Activated T-helper 17 cell treated with anti-CD3 and anti-CD28 coated beads, Interleukin-2, amount 50 U/mL, for 72 hours (primary cell): ENCODE data around the gene CFAP46. TPM values are rescaled to one million over a fixed set of nuclear protein-coding genes. Genes with fewer than 3 reads are reported as not detected.

Experiments used
- ATAC-seq: fragments of 150-1000 bp; cut with Tn5 transposase; replicated peaks from 2 replicates; pipeline ENCODE4 v1.10.0; 2021; ENCODE audit warnings: mild to moderate bottlenecking, moderate library complexity
- H3K27ac Mint-ChIP-seq: one replicate; pipeline ENCODE4 v1.8.0; 2022; ENCODE audit warnings: mixed read lengths
- H3K27me3 Mint-ChIP-seq: one replicate; pipeline ENCODE4 v1.8.0; 2022; ENCODE audit warnings: mixed read lengths
- H3K36me3 Mint-ChIP-seq: one replicate; pipeline ENCODE4 v1.8.0; 2022; ENCODE audit warnings: low read depth, mild to moderate bottlenecking, mixed read lengths
- H3K4me1 Mint-ChIP-seq: one replicate; pipeline ENCODE4 v1.8.0; 2022; ENCODE audit warnings: mixed read lengths
- H3K4me3 Mint-ChIP-seq: one replicate; pipeline ENCODE4 v1.8.0; 2022; ENCODE audit warnings: mild to moderate bottlenecking, mixed read lengths
- H3K9me3 Mint-ChIP-seq: one replicate; pipeline ENCODE4 v1.8.0; 2022; ENCODE audit warnings: mixed read lengths
- total RNA-seq, 2 donors: library from RNA; stranded (reverse); gene quantifications; one replicate each; pipeline ENCODE4 v1.2.3, GENCODE V29; 2022

The CFAP46 gene
- total RNA-seq, 2 donors from 2014 or later, result not detected

GRCh38 chr10:132946806-132947546 is 4.6 kb upstream of the CFAP46 start:
- Mint-ChIP-seq H3K9me3 (no peaks in the 10 kb centered on the region), H3K4me3 (no peak overlapping the region), H3K4me1 (peaks cover 5% of the 10 kb centered on the region), H3K27me3 (peaks cover 36% of the 10 kb centered on the region), H3K27ac (no peak overlapping the region), H3K36me3 (no peaks in the 10 kb centered on the region)
- no peak for ATAC-seq

GRCh38 chr10:132946311-132946710 is 3.9 kb upstream of the CFAP46 start:
- H3K27me3 Mint-ChIP-seq, result peaks cover 38% of the 10 kb centered on the region

GRCh38 chr10:132945894-132946255 is 3.5 kb upstream of the CFAP46 start:
- H3K27ac Mint-ChIP-seq, result no peak overlapping the region
- no peak for ATAC-seq
- H3K4me3 Mint-ChIP-seq, result no peak overlapping the region
- no peaks in the 10 kb centered on the region for H3K9me3 Mint-ChIP-seq
- no peaks in the 10 kb centered on the region for H3K36me3 Mint-ChIP-seq
- peaks cover 5% of the 10 kb centered on the region for H3K4me1 Mint-ChIP-seq
- peaks cover 37% of the 10 kb centered on the region for H3K27me3 Mint-ChIP-seq

More at GRCh38 chr10:132946311-132946710, 3.9 kb upstream of the CFAP46 start:
- H3K27ac Mint-ChIP-seq, result no peak overlapping the region
- no peaks in the 10 kb centered on the region for H3K9me3 Mint-ChIP-seq
- no peak for ATAC-seq
- H3K36me3 Mint-ChIP-seq, result no peaks in the 10 kb centered on the region
- H3K4me1 Mint-ChIP-seq, result peaks cover 5% of the 10 kb centered on the region
- no peak overlapping the region for H3K4me3 Mint-ChIP-seq

- H3K9me3 Mint-ChIP-seq, result no peaks in the 10 kb centered on the region
- ATAC-seq, result no peak
- peaks cover 5% of the 10 kb centered on the region for H3K4me1 Mint-ChIP-seq
- no peaks in the 10 kb centered on the region for H3K36me3 Mint-ChIP-seq
- H3K4me3 Mint-ChIP-seq, result no peak overlapping the region
- H3K27ac Mint-ChIP-seq, result no peak overlapping the region
- H3K27me3 Mint-ChIP-seq, result peaks cover 36% of the 10 kb centered on the region
These were observed 2.9 kb upstream of the CFAP46 start for GRCh38 chr10:132945125-132945893.

- H3K27ac Mint-ChIP-seq, result no peak overlapping the region
- H3K9me3 Mint-ChIP-seq, result no peaks in the 10 kb centered on the region
- no peaks in the 10 kb centered on the region for H3K36me3 Mint-ChIP-seq
- ATAC-seq, result no peak
- H3K27me3 Mint-ChIP-seq, result peaks cover 38% of the 10 kb centered on the region
- peaks cover 5% of the 10 kb centered on the region for H3K4me1 Mint-ChIP-seq
- no peak overlapping the region for H3K4me3 Mint-ChIP-seq
These were observed 2.1 kb upstream of the CFAP46 start for GRCh38 chr10:132944510-132944909.

- ATAC-seq, result no peak
- H3K27ac Mint-ChIP-seq, result no peak overlapping the region
- H3K36me3 Mint-ChIP-seq, result no peaks in the 10 kb centered on the region
- H3K4me3 Mint-ChIP-seq, result no peak overlapping the region
- no peaks in the 10 kb centered on the region for H3K9me3 Mint-ChIP-seq
- peaks cover 5% of the 10 kb centered on the region for H3K4me1 Mint-ChIP-seq
- H3K27me3 Mint-ChIP-seq, result peaks cover 43% of the 10 kb centered on the region
These were observed 1.5 kb upstream of the CFAP46 start for GRCh38 chr10:132943791-132944404.

- Mint-ChIP-seq H3K4me3 (peak overlapping the region; percentile 61), H3K4me1 (peaks cover 5% of the 10 kb centered on the region), H3K27me3 (peaks cover 45% of the 10 kb centered on the region), H3K9me3 (no peaks in the 10 kb centered on the region), H3K27ac (no peak overlapping the region), H3K36me3 (no peaks in the 10 kb centered on the region)
- ATAC-seq, result no peak
These were observed 854 bp upstream of the CFAP46 start for GRCh38 chr10:132943058-132943790.

- Mint-ChIP-seq H3K36me3 (no peaks in the 10 kb centered on the region), H3K27me3 (peaks cover 42% of the 10 kb centered on the region), H3K4me3 (peak overlapping the region; percentile 26), H3K27ac (no peak overlapping the region), H3K9me3 (no peaks in the 10 kb centered on the region), H3K4me1 (peaks cover 5% of the 10 kb centered on the region)
- no peak for ATAC-seq
These were observed 724 bp downstream of the CFAP46 start for GRCh38 chr10:132941640-132942051.

GRCh38 chr10:132940791-132941465 is 1.4 kb downstream of the CFAP46 start:
- peak; percentile 58 for ATAC-seq

GRCh38 chr10:132939957-132940790 is 2.2 kb downstream of the CFAP46 start:
- H3K27ac Mint-ChIP-seq, result no peak overlapping the region
- ATAC-seq, result peak; percentile 61
- H3K4me3 Mint-ChIP-seq, result peak overlapping the region; percentile 26

More at GRCh38 chr10:132940791-132941465, 1.4 kb downstream of the CFAP46 start:
- H3K36me3 Mint-ChIP-seq, result no peaks in the 10 kb centered on the region
- H3K4me1 Mint-ChIP-seq, result peaks cover 5% of the 10 kb centered on the region
- peak overlapping the region; percentile 26 for H3K4me3 Mint-ChIP-seq
- H3K9me3 Mint-ChIP-seq, result no peaks in the 10 kb centered on the region
- H3K27ac Mint-ChIP-seq, result no peak overlapping the region
- H3K27me3 Mint-ChIP-seq, result peaks cover 42% of the 10 kb centered on the region

GRCh38 chr10:132939378-132939955 is 2.9 kb downstream of the CFAP46 start:
- no peak overlapping the region for H3K27ac Mint-ChIP-seq
- H3K36me3 Mint-ChIP-seq, result no peaks in the 10 kb centered on the region
- peaks cover 5% of the 10 kb centered on the region for H3K4me1 Mint-ChIP-seq
- no peak for ATAC-seq
- peaks cover 32% of the 10 kb centered on the region for H3K27me3 Mint-ChIP-seq
- no peaks in the 10 kb centered on the region for H3K9me3 Mint-ChIP-seq
- H3K4me3 Mint-ChIP-seq, result no peak overlapping the region

More at GRCh38 chr10:132939957-132940790, 2.2 kb downstream of the CFAP46 start:
- Mint-ChIP-seq H3K4me1 (peaks cover 5% of the 10 kb centered on the region), H3K27me3 (peaks cover 38% of the 10 kb centered on the region), H3K36me3 (no peaks in the 10 kb centered on the region), H3K9me3 (no peaks in the 10 kb centered on the region)

- Mint-ChIP-seq H3K27ac (no peak overlapping the region), H3K4me3 (no peak overlapping the region), H3K27me3 (peaks cover 26% of the 10 kb centered on the region), H3K9me3 (no peaks in the 10 kb centered on the region), H3K4me1 (peaks cover 5% of the 10 kb centered on the region), H3K36me3 (no peaks in the 10 kb centered on the region)
- ATAC-seq, result no peak
These were observed 3.7 kb downstream of the CFAP46 start for GRCh38 chr10:132938472-132939339.
